Lower leg skin (tissue), 4 donors: ENCODE data around the gene KXD1. TPM values are rescaled to one million over a fixed set of nuclear protein-coding genes. Genes with fewer than 3 reads are reported as not detected.

Source experiments
- DNase-seq, 2 donors: peaks; one replicate each; pipeline ENCODE4 v3.0.0-alpha.2; 2019; ENCODE audit warnings: low spot score in 2 of 2
- H3K4me3 ChIP-seq: fragments of 200-600 bp; sonication (generic); 2 replicates; pipeline ENCODE4 v1.5.1; 2017; ENCODE audit warnings: mild to moderate bottlenecking, low read depth; ENCODE audit not compliant: poor library complexity, severe bottlenecking
- POLR2A ChIP-seq, 2 donors: fragments of 450-650 bp; IDR thresholded peaks; one replicate each; pipeline ENCODE4 v1.6.1; 2016 to 2017; ENCODE audit warnings: antibody characterized with exemption in 2 of 2, mild to moderate bottlenecking in 1 of 2, moderate library complexity in 1 of 2
- WGBS, 2 donors: methylation state at CpG; one replicate each; pipeline ENCODE4 v1.1.5; 2018; 5-methylcytosine and 5-hydroxymethylcytosine counted together
- intact Hi-C: fragments of 100-400 bp; cut with DNase I; formaldehyde crosslinking; loops from one replicate; pipeline ENCODE4 v1.15.0; 2023; ENCODE audit warnings: low total_unique reads
- total RNA-seq, 4 donors: library from RNA; depleted of rRNA; stranded (reverse); fragments of >200 nt; gene quantifications; one replicate each; pipeline ENCODE4 v1.1.0, GENCODE V29; 2016
- TF ChIP-seq, protein P1 (sequence below), 3 donors: fragments of 450-650 bp; IDR thresholded peaks; one replicate each; pipeline ENCODE4 v1.5.1; 2016; ENCODE audit warnings: antibody characterized with exemption in 3 of 3, mild to moderate bottlenecking in 3 of 3, moderate library complexity in 2 of 3

KXD1 gene
- total RNA-seq, 4 donors from 2014 or later: 61.9 to 98.5 (median 89.7) TPM

DNA sequence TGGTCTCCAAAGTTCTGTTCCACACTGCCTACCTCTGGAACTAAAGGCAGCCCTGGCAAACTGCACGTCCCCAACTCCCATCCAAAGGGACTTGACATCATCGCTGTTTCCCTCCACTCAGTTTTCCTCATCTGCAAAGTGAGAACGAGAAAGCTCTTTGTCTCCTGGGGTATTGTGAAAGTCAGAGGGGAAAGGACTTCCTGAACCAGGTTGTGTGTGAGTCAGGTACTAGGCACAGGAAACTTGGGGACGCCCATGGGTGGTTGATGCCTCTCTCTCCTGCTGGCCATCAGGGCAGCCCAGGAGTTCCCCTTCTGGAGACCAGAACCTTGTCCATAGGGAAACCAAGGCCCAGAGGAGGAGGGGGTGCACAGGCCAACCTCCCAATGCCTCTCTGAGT is 44.2 kb downstream of the KXD1 start:
- intact Hi-C loops: no loop called here
- TF ChIP-seq POLR2A (IDR thresholded peaks at IDR 0.05): no peak
- TF ChIP-seq, protein P1, sequence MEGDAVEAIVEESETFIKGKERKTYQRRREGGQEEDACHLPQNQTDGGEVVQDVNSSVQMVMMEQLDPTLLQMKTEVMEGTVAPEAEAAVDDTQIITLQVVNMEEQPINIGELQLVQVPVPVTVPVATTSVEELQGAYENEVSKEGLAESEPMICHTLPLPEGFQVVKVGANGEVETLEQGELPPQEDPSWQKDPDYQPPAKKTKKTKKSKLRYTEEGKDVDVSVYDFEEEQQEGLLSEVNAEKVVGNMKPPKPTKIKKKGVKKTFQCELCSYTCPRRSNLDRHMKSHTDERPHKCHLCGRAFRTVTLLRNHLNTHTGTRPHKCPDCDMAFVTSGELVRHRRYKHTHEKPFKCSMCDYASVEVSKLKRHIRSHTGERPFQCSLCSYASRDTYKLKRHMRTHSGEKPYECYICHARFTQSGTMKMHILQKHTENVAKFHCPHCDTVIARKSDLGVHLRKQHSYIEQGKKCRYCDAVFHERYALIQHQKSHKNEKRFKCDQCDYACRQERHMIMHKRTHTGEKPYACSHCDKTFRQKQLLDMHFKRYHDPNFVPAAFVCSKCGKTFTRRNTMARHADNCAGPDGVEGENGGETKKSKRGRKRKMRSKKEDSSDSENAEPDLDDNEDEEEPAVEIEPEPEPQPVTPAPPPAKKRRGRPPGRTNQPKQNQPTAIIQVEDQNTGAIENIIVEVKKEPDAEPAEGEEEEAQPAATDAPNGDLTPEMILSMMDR (IDR thresholded peaks at IDR 0.05): no peak
- 81 to 87% methylated on average over 4 of the region's 4 CpGs for whole genome bisulfite sequencing, 2 donors
- H3K4me3 ChIP-seq: no peak overlapping the region
- DNase-seq: no peak

DNA sequence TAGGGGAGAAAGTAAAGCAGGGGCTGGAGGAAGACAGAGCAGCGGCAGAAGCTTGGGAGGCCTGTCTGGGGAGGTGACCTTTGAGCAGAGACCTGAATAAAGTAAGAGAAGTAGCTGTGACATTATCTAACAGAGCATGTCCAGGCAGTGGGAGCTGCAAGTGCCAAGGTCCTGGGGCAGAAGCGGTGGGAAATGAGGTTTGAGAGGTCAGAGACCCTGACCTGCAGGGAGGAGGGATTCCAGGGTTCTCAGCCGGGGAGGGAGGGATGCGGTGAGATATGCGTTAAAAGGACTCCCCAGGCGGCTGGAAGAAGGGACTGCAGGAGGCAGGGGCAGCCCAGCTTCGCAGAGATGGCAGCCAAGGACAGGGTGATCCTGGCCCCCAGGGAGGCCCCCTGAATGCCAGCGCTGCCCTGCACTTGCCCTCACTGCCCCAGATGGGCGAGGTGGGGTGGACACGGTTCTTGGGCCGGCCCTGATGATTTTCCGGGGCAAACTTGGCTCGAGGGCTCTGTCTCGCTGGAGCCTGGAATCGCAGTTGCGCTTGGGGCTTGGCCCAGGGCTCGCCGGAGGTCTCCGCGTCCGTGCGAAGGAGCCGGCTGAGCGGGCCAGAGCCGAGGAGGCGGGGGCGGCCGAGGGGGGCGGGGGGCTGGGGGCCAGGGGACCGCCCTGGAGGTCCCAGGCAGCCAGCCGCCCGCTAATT is 45.7 kb downstream of the KXD1 start:
- no peak overlapping the region for H3K4me3 ChIP-seq
- WGBS, 2 donors: 27 to 35% methylated on average over 21 to 29 of the region's 32 CpGs
- DNase-seq: peak in 1 of 2 donors; percentile 83
- TF ChIP-seq, protein P1 (IDR thresholded peaks at IDR 0.05): no peak
- no peak for TF ChIP-seq POLR2A (IDR thresholded peaks at IDR 0.05)
- intact Hi-C loops: no loop called here

DNA sequence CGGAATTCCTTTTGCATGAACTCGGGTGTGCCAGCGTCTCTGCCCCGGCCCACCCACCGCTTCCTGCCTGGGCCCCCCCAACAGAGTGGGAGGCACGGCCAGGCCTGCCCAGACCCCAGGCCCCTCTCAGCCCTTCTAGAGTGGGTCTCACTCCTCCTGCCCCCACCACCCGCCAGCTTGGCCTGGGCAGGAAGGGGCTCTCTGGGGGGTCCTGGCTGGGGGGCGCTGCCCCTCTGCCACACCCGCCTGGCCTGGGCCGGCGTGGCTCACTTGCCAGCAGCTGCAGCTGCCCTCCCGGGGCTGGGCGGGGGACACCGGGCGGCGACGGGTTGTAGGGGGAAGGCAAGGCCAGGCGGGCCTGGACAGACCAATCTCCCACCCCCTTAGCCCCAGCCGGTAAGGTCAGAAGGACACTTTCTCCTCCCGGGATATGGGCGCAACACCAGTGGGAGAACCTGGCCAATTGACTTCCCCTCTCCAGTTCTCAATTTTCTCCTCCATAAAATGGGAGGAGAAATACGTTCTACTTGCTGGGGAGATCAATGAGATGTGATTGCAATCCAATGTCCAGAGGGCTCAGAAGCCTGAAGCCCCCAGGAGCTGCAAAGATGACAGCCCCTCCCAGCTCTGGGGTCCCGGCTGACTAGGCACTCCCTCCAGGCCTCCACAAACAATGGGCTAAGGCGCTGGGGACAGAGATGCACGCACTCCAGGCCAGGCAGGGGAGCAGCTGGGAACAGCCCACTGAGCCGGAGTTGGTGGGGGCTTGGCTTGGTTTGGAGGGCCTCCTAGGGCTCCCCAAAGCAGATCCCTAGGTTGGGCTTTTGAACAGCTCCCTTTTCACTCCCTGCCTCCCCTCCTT is 46.5 kb downstream of the KXD1 start:
- intact Hi-C loops: no loop called here
- WGBS, 2 donors: 44 to 45% methylated on average over 22 to 24 of the region's 26 CpGs
- no peak for DNase-seq
- H3K4me3 ChIP-seq: no peak overlapping the region
- no peak for TF ChIP-seq POLR2A (IDR thresholded peaks at IDR 0.05)
- TF ChIP-seq, protein P1 (IDR thresholded peaks at IDR 0.05): no peak

DNA sequence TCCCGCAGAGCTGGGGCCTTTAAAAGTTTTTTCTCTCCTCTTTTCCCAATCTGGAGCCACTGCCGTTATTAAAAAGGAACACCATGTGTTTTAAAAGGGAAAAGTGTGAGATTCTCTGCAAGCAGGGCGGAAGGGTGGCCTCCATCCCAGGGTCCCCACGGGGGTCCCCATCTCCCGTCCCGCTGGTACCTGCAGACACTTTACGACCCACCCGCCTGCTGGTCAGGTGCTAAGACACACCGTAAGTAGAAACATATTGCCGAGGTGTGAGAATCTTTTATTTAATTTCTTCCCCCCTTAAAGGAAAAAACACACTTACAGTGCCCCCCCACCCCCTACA is 47.1 kb downstream of the KXD1 start:
- 49 to 54% methylated on average over 10 of the region's 10 CpGs for WGBS, 2 donors
- intact Hi-C loops: no loop called here
- DNase-seq: no peak
- TF ChIP-seq, protein P1 (IDR thresholded peaks at IDR 0.05): no peak
- TF ChIP-seq POLR2A (IDR thresholded peaks at IDR 0.05): no peak
- H3K4me3 ChIP-seq: no peak overlapping the region

DNA sequence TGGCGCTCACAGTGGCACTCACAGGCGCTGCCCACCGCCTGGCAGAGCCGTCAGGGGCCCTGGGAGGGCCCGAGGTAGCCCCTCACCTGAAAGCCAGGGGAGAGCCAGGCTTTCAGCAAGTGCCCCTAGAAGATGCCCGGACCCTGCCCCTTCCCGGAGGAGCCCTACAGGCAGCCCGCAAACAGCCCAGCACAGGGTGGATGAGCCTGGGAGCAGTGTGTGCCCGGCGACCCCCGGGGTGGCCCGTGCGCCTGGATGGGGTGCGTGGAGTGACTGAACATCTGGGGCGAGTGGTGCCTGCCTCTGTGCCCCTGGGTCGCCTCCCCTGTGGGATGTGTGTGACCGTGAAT is 47.5 kb downstream of the KXD1 start:
- whole genome bisulfite sequencing, 2 donors: 27 to 43% methylated on average over 9 to 17 of the region's 17 CpGs
- no peak for DNase-seq

More for the DNA sequence above, 47.5 kb downstream of the KXD1 start:
- TF ChIP-seq POLR2A (IDR thresholded peaks at IDR 0.05): no peak
- TF ChIP-seq, protein P1 (IDR thresholded peaks at IDR 0.05): no peak
- intact Hi-C loops: no loop called here
- no peak overlapping the region for H3K4me3 ChIP-seq
